PC-9 (cell line): Measurements from ENCODE around the gene ANKK1. TPM values are rescaled to one million over a fixed set of nuclear protein-coding genes. Genes with fewer than 3 reads are reported as not detected.

ENCODE experiments used
- BruUV-seq: library from RNA; stranded (reverse); fragments of 400-500 nt; replicated peaks from 2 replicates; lab custom pipeline; 2021; lab: Mats Ljungman, UMichigan
- CTCF ChIA-PET: fragments of 300-600 bp; sonication (Branson Sonifier 250); formaldehyde crosslinking; loops from one replicate; lab custom pipeline; 2022; ENCODE audit warnings: antibody characterized with exemption; lab: Charles Lee
- POLR2A ChIA-PET: fragments of 300-600 bp; sonication (Branson Sonifier 250); formaldehyde crosslinking; loops from one replicate; lab custom pipeline; 2022; ENCODE audit warnings: antibody characterized with exemption; ENCODE audit not compliant: unreplicated experiment; lab: Charles Lee
- DNase-seq, 2 experiments: peaks; one replicate each; pipeline versions ENCODE4 v3.0.0 to v3.0.0-alpha.2; 2015 to 2022; ENCODE audit warnings: mixed read lengths in 1 of 2
- H2AFZ ChIP-seq: fragments of 200-600 bp; sonication (generic); 2 replicates; pipeline ENCODE4 v1.8.1; 2017; ENCODE audit warnings: antibody characterized with exemption
- H3F3A ChIP-seq: fragments of 200-600 bp; sonication (generic); 2 replicates; pipeline ENCODE4 v1.8.1; 2017; ENCODE audit warnings: antibody characterized with exemption, mild to moderate bottlenecking, low read depth; ENCODE audit not compliant: insufficient read depth
- H3K27ac ChIP-seq: fragments of 200-600 bp; sonication (generic); 2 replicates; pipeline ENCODE4 v1.6.1; 2016; ENCODE audit warnings: mixed run types
- H3K27me3 ChIP-seq: fragments of 200-600 bp; sonication (generic); 2 replicates; pipeline ENCODE4 v1.6.1; 2016; ENCODE audit warnings: low read depth, mixed run types; ENCODE audit not compliant: insufficient read depth
- H3K36me3 ChIP-seq: fragments of 200-600 bp; sonication (generic); 2 replicates; pipeline ENCODE4 v1.6.1; 2016; ENCODE audit warnings: low read depth, mixed run types
- H3K4me1 ChIP-seq: fragments of 200-600 bp; sonication (generic); replicated peaks from 2 replicates; pipeline ENCODE4 v1.6.1; 2016; ENCODE audit warnings: mixed run types; ENCODE audit not compliant: insufficient read depth
- H3K4me2 ChIP-seq: fragments of 200-600 bp; sonication (generic); 2 replicates; pipeline ENCODE4 v1.6.1; 2017; ENCODE audit warnings: mixed run types
- H3K4me3 ChIP-seq: fragments of 200-600 bp; sonication (generic); 2 replicates; pipeline ENCODE4 v1.6.1; 2016; ENCODE audit warnings: mixed run types
- H3K79me2 ChIP-seq: fragments of 200-600 bp; sonication (generic); 2 replicates; pipeline ENCODE4 v1.6.1; 2017; ENCODE audit warnings: low read depth, mixed run types
- H3K9me2 ChIP-seq: fragments of 200-600 bp; sonication (generic); 2 replicates; pipeline ENCODE4 v1.8.1; 2017; ENCODE audit warnings: mild to moderate bottlenecking; ENCODE audit not compliant: insufficient read depth
- H3K9me3 ChIP-seq: fragments of 200-600 bp; sonication (generic); 2 replicates; pipeline ENCODE4 v1.8.1; 2016; ENCODE audit warnings: low read depth; ENCODE audit not compliant: insufficient read depth
- H4K20me1 ChIP-seq: fragments of 200-600 bp; sonication (generic); 2 replicates; pipeline ENCODE4 v1.8.1; 2017; ENCODE audit not compliant: insufficient read depth
- EZH2 ChIP-seq: fragments of 200-600 bp; sonication (generic); IDR thresholded peaks from 2 replicates; pipeline ENCODE4 v1.8.0; 2017; ENCODE audit warnings: antibody characterized with exemption, low read depth
- intact Hi-C: fragments of 100-400 bp; cut with micrococcal nuclease; formaldehyde crosslinking; loops from one replicate; pipeline ENCODE4 v1.10.0; 2022; ENCODE audit not compliant: unreplicated experiment
- total RNA-seq: library from RNA; stranded (reverse); gene quantifications from 2 replicates; pipeline ENCODE4 v1.2.3, GENCODE V29; 2021
- TF ChIP-seq, protein P1 (sequence below): fragments of 200-600 bp; sonication (generic); conservative IDR thresholded peaks from 2 replicates; pipeline ENCODE4 v1.6.1; 2017; ENCODE audit warnings: mixed run types, antibody characterized with exemption, mild to moderate bottlenecking, moderate library complexity

ANKK1 gene
- total RNA-seq, 1 experiment from 2014 or later = not detected

DNA sequence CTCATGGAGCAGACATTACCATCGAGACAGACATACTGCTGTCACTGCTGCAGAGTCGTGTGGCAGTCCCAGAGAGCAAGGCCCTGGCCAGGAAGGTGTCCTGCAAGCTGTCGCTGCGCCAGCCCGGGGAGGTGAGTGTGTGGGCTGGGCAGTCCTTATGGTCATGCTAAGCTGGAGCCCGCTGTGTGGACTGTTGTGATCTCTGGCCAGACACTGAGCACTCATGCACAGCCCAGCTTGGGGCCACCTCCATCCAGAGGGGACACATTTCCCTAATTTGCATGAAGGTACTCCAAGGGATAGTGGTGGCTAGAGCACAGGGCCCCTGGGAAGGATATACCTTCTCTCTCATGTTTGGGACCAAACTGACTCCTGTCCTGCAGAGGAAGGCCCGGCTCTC lies 9.6 kb downstream of the ANKK1 start:
- no peaks in the 10 kb centered on the region for H3F3A ChIP-seq
- no peaks in the 10 kb centered on the region for H3K9me2 ChIP-seq
- intact Hi-C loops = no loop called here
- DNase-seq = no peak
- no peaks in the 10 kb centered on the region for H3K9me3 ChIP-seq
- H2AFZ ChIP-seq = no peak overlapping the region
- BruUV-seq = no TSS peak
- no peaks in the 10 kb centered on the region for H3K36me3 ChIP-seq
- H3K4me1 ChIP-seq = no peaks in the 10 kb centered on the region
- TF ChIP-seq, protein P1, sequence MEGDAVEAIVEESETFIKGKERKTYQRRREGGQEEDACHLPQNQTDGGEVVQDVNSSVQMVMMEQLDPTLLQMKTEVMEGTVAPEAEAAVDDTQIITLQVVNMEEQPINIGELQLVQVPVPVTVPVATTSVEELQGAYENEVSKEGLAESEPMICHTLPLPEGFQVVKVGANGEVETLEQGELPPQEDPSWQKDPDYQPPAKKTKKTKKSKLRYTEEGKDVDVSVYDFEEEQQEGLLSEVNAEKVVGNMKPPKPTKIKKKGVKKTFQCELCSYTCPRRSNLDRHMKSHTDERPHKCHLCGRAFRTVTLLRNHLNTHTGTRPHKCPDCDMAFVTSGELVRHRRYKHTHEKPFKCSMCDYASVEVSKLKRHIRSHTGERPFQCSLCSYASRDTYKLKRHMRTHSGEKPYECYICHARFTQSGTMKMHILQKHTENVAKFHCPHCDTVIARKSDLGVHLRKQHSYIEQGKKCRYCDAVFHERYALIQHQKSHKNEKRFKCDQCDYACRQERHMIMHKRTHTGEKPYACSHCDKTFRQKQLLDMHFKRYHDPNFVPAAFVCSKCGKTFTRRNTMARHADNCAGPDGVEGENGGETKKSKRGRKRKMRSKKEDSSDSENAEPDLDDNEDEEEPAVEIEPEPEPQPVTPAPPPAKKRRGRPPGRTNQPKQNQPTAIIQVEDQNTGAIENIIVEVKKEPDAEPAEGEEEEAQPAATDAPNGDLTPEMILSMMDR = no peak
- no peak for TF ChIP-seq EZH2
- H3K79me2 ChIP-seq = no peaks in the 10 kb centered on the region
- ChIA-PET POLR2A (no interaction called here), CTCF (no interaction called here)
- H3K27ac ChIP-seq = no peak overlapping the region
- H3K4me3 ChIP-seq = no peak overlapping the region
- H3K27me3 ChIP-seq = peaks cover 92% of the 10 kb centered on the region
- H4K20me1 ChIP-seq = no peaks in the 10 kb centered on the region
- no peak overlapping the region for H3K4me2 ChIP-seq

- no peaks in the 10 kb centered on the region for H3K9me3 ChIP-seq
- TF ChIP-seq, protein P1 = no peak
- TF ChIP-seq EZH2 = no peak
- no peak overlapping the region for H3K4me3 ChIP-seq
- H3K27me3 ChIP-seq = peaks cover 92% of the 10 kb centered on the region
- no peak for DNase-seq
- no peaks in the 10 kb centered on the region for H4K20me1 ChIP-seq
- no peaks in the 10 kb centered on the region for H3K9me2 ChIP-seq
- POLR2A ChIA-PET = no interaction called here
- H3K27ac ChIP-seq = no peak overlapping the region
- H3K4me1 ChIP-seq = no peaks in the 10 kb centered on the region
- CTCF ChIA-PET = interaction anchor here (0.7 kb wide), 1 partner anchor 246 kb away, joined by 8 read pairs; no protein-coding TSS in a partner anchor
- H3K4me2 ChIP-seq = no peak overlapping the region
- no peak overlapping the region for H2AFZ ChIP-seq
- no peaks in the 10 kb centered on the region for H3K36me3 ChIP-seq
- H3K79me2 ChIP-seq = no peaks in the 10 kb centered on the region
- no peaks in the 10 kb centered on the region for H3F3A ChIP-seq
- intact Hi-C loops = no loop called here
- no TSS peak for BruUV-seq
Observed at GRCh38 chr11:113397821-113398220, 10.2 kb downstream of the ANKK1 start.

DNA sequence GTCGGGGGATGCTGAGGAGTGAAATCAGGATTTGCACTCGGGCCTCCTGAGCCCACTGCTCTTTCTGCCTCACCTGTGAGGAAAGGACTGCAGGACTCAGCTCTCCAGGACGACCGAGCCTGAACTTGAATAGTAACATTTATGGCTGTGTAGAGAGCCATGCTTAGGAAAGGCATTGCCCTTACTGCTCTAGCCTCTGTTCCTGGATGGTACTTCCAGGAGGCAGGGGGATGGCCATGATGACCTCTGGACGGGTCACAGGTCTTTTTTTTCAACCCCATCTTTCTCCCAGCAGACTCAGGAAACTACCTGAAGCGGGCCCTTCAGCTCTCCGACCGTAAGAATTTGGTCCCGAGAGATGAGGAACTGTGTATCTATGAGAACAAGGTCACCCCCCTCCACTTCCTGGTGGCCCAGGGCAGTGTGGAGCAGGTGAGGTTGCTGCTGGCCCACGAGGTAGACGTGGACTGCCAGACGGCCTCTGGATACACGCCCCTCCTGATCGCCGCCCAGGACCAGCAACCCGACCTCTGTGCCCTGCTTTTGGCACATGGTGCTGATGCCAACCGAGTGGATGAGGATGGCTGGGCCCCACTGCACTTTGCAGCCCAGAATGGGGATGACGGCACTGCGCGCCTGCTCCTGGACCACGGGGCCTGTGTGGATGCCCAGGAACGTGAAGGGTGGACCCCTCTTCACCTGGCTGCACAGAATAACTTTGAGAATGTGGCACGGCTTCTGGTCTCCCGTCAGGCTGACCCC lies 11.3 kb downstream of the ANKK1 start:
- no peak overlapping the region for H3K27ac ChIP-seq
- H3K36me3 ChIP-seq = no peaks in the 10 kb centered on the region
- no peak for DNase-seq
- ChIA-PET CTCF (no interaction called here), POLR2A (no interaction called here)
- TF ChIP-seq EZH2 = no peak
- TF ChIP-seq, protein P1 = no peak
- intact Hi-C loops = no loop called here
- BruUV-seq = no TSS peak
- no peaks in the 10 kb centered on the region for H4K20me1 ChIP-seq
- no peaks in the 10 kb centered on the region for H3K79me2 ChIP-seq
- no peaks in the 10 kb centered on the region for H3K4me1 ChIP-seq
- H2AFZ ChIP-seq = no peak overlapping the region
- no peaks in the 10 kb centered on the region for H3K9me2 ChIP-seq
- no peak overlapping the region for H3K4me3 ChIP-seq
- H3F3A ChIP-seq = no peaks in the 10 kb centered on the region
- peaks cover 91% of the 10 kb centered on the region for H3K27me3 ChIP-seq
- H3K9me3 ChIP-seq = no peaks in the 10 kb centered on the region
- H3K4me2 ChIP-seq = no peak overlapping the region
